ENCODE measurements around the gene RDH5. TPM values are rescaled to one million over a fixed set of nuclear protein-coding genes. Genes with fewer than 3 reads are reported as not detected.

RDH5 gene
- total RNA-seq, result 10 to 100 TPM in 2 of 4 donors, 1 to 10 TPM in 2; 5.7 to 15.3 (median 9.5) TPM

GRCh38 chr12:55720071-55720564 is at the start of gene RDH5:
Gene RDH5 (plus strand): TSS chr12:55720393. CDS start chr12:55721185, 792 bp downstream.
- H3K36me3 ChIP-seq, result peaks cover 20% of the 10 kb centered on the region
- DNase-seq (ENCODE audit: low spot score in 2 of 2), result no peak
- peaks cover 80% of the 10 kb centered on the region for H3K4me1 ChIP-seq
- WGBS, result 36% methylated on average over 6 of the region's 6 CpGs
- TF ChIP-seq CTCF (IDR thresholded peaks at IDR 0.05), result no peak
- TF ChIP-seq EP300 (IDR thresholded peaks at IDR 0.05), result no peak
- TF ChIP-seq POLR2A (IDR thresholded peaks at IDR 0.05), result no peak
- no peak for TF ChIP-seq POLR2AphosphoS5 (IDR thresholded peaks at IDR 0.05)
- H3K4me3 ChIP-seq, result no peak within 1 kb of the TSS
- no peaks in the 10 kb centered on the region for H3K27me3 ChIP-seq
- no peaks in the 10 kb centered on the region for H3K9me3 ChIP-seq
- peak within 1 kb of the TSS; percentile 49 for H3K27ac ChIP-seq

DNA sequence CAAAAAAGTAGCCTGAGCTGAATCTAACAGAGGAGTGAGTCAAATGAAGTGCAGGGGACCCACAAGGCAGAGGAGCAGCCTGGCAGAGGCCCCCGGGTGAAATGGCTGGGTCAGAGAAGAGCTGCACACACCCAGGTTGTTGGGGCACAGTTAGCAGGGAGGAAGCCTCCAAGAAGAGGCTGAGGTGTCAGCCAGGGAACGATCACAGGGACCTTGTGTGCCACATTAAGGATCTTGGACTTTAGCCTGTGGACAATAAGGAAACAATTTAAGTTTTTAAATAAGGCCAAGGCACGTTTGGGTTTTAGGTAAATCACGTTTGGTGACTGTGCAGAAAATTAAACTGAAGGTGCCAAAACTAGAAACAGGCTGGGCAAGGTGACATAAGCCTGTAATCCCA is 48.4 kb upstream of the RDH5 start:
- Histone ChIP-seq H3K36me3 (no peaks in the 10 kb centered on the region), H3K27me3 (no peaks in the 10 kb centered on the region), H3K9me3 (no peaks in the 10 kb centered on the region), H3K4me1 (no peaks in the 10 kb centered on the region), H3K4me3 (no peak overlapping the region), H3K27ac (no peak overlapping the region)
- no peak for DNase-seq (ENCODE audit: low spot score in 2 of 2)
- WGBS, result 43% methylated on average over 4 of the region's 4 CpGs
- TF ChIP-seq POLR2AphosphoS5 (IDR thresholded peaks at IDR 0.05) (no peak), EP300 (IDR thresholded peaks at IDR 0.05) (no peak), CTCF (IDR thresholded peaks at IDR 0.05) (no peak), POLR2A (IDR thresholded peaks at IDR 0.05) (no peak)

DNA sequence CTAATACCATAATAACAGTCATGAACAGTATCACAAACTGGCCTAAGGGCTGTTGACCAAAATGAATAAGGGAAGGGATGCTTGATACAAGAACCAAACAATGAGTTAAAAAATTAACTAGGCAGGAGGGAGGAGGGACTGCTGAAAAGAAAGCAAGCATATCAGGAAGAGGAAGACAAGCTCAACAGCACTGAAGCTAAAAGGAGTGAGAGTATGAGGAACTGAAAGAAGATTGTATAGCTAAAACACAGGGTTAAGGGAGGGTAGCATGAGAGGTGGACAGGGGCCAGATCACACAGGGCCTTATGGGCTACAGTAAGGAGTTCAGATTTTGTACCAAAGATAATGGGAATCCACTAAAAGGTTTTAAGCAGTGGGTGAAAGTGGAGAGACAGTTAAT is 46.6 kb upstream of the RDH5 start:
- H3K27me3 ChIP-seq, result no peaks in the 10 kb centered on the region
- no peaks in the 10 kb centered on the region for H3K4me1 ChIP-seq
- no peak overlapping the region for H3K27ac ChIP-seq
- TF ChIP-seq POLR2AphosphoS5 (IDR thresholded peaks at IDR 0.05) (no peak), EP300 (IDR thresholded peaks at IDR 0.05) (no peak), CTCF (IDR thresholded peaks at IDR 0.05) (no peak), POLR2A (IDR thresholded peaks at IDR 0.05) (no peak)
- H3K36me3 ChIP-seq, result no peaks in the 10 kb centered on the region
- DNase-seq (ENCODE audit: low spot score in 2 of 2), result no peak
- H3K4me3 ChIP-seq, result no peak overlapping the region
- no peaks in the 10 kb centered on the region for H3K9me3 ChIP-seq

DNA sequence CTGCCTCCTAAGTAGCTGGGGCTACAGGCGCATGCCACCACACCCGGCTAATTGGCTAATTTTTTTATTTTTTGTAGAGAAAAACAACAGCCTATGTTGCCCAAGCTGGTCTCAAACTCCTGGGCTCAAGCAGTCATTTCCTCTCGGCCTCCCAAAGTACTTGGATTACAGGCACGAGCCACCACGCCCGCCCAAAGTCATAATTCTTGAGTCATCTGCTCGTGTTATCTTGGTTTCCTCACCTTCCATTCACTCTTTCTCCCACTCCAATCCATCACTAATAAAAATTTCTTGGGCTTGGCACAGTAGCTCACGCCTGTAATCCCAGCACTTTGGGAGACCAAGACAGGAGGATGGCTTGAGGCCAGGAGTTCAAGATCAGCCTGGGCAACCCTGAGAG is 44.5 kb upstream of the RDH5 start:
- H3K9me3 ChIP-seq, result no peaks in the 10 kb centered on the region
- no peaks in the 10 kb centered on the region for H3K4me1 ChIP-seq
- H3K27me3 ChIP-seq, result peaks cover 3% of the 10 kb centered on the region
- H3K27ac ChIP-seq, result no peak overlapping the region
- TF ChIP-seq POLR2A (IDR thresholded peaks at IDR 0.05) (no peak), CTCF (IDR thresholded peaks at IDR 0.05) (no peak)
- no peak overlapping the region for H3K4me3 ChIP-seq
- 87% methylated on average over 8 of the region's 8 CpGs for WGBS
- no peak for DNase-seq (ENCODE audit: low spot score in 2 of 2)
- no peaks in the 10 kb centered on the region for H3K36me3 ChIP-seq

- H3K4me3 ChIP-seq, result no peak overlapping the region
- peaks cover 7% of the 10 kb centered on the region for H3K4me1 ChIP-seq
- no peaks in the 10 kb centered on the region for H3K36me3 ChIP-seq
- no peaks in the 10 kb centered on the region for H3K9me3 ChIP-seq
- 60% methylated on average over 6 of the region's 6 CpGs for WGBS
- H3K27me3 ChIP-seq, result peaks cover 5% of the 10 kb centered on the region
- no peak for DNase-seq (ENCODE audit: low spot score in 2 of 2)
- no peak for TF ChIP-seq POLR2AphosphoS5 (IDR thresholded peaks at IDR 0.05)
- TF ChIP-seq POLR2A (IDR thresholded peaks at IDR 0.05), result no peak
- no peak for TF ChIP-seq EP300 (IDR thresholded peaks at IDR 0.05)
- TF ChIP-seq CTCF (IDR thresholded peaks at IDR 0.05), result no peak
- no peak overlapping the region for H3K27ac ChIP-seq
Observed at GRCh38 chr12:55676707-55677106, 43.5 kb upstream of the RDH5 start.

Data from suprapubic skin (tissue), 4 donors.